NCI-H1417 treated with DMSO at 0.1 percent for 48 hours (cell line): ENCODE measurements around the gene NHERF2.
"Not testable (repeated sequence)": the region's sequence is repeated elsewhere in the genome, so short reads cannot be mapped to it uniquely, and the experiment has no call there.

Experiments
- DNase-seq: peaks from one replicate; lab custom pipeline; 2025; lab: John Stamatoyannopoulos, UW

The NHERF2 gene

DNA sequence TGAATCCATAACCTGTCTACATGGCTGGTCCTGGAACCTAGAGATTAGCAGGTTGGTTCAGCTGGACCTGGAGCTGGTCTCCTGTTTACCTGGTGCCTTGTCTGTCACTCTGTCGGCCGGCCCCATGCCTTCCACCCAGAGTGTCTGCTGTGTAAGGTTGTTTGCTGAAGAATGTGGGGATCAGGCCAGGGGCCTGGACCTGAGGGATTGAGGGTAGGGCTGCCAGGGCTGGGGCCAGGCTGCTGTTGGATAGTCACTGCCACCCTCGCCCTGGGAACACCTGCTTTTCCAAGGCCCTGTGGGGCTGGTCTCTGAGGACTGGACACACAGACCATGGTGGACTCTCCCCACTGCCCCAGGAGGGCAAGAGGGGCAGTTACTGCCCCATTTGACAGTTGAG is 1.4 kb downstream of the NHERF2 start:
- DNase-seq, result no peak

DNA sequence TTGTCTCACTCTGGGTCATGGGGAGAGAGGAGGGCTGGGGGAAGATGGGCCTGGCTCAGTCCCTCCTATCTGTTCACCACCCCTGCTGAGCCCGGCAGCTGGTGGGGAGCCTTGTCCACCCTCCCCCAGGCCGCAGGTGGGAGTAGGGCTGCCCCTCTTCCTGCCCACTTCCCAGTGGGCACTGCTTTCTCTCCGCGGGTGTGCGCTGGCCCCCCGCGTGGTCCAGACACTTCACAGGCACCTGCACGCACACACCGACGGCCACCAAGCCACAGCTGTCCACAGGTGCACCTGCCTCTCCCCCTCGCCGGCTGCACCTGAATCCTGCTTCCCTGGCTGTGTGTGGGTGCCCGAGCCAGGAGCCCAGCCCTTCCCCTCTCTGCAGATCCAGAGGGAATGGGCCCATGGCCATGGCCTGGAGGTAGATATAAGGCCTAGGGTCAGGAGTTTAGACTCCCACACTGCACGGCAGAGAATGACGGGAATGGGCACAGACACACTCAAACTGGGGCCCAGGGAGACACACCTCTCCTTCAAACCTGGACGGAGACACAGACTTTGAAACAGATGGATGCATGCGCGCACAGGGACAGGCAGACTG is 2.0 kb downstream of the NHERF2 start:
- DNase-seq, result no peak

DNA sequence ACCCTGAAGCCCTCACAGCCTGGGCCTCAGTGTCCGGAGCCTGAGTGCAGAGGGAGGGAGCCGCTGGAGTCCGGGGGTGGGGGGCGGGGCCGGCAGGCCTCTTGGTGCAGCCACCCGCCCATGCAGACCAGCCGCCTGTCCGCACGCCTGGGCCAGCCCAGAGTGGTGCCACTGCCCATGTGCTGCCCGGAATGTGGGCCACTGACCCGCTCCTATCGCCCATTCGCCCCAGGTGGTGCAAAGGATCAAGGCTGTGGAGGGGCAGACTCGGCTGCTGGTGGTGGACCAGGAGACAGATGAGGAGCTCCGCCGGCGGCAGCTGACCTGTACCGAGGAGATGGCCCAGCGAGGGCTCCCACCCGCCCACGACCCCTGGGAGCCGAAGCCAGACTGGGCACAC is 2.6 kb downstream of the NHERF2 start:
- no peak for DNase-seq

DNA sequence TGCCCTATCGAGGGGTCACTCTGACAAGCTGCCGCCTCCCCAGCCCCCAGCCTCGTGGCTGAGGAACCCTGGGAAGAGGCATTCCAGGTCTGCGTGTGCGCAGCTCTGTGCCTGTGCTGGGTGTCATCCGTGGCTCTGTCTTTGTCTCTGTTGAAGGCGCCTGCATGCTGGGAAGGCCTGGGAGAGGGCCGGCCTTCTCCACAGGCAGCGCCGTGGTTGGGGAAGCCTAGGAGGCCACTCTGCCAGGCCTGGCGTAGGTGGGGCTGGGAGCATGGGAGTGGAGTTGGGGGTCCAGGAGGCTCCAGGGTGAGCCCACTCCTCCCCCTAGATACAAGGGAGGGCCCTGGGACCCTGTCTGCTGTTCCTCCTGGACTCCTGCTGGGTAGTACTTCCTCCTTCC is 3.3 kb downstream of the NHERF2 start:
- DNase-seq, result no peak

DNA sequence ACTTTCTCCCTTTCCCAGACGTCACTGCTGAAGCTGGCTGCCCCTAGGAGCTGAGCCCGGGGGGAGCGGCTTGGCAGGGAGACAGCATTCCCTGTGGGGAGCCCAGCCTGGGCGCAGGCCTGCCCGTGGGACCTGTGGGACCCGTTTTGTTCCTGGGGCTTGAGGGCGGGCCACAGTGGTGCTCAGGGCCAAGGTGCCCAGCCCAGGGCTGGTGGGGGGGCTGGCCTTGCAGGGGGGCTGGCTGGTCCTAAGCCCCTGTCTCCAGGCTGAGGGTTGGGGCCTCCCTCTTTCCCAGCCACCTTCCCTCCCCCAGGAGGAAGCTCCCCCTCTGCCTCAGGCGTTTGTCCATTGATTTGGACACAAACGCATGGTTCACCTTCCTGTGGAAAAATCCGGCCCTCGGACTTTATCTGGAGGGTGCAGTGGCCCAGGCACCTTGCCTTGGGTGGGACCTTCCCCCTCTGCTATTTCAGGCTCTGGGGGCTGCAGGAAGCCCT is 4.4 kb downstream of the NHERF2 start:
- DNase-seq, result no peak

DNA sequence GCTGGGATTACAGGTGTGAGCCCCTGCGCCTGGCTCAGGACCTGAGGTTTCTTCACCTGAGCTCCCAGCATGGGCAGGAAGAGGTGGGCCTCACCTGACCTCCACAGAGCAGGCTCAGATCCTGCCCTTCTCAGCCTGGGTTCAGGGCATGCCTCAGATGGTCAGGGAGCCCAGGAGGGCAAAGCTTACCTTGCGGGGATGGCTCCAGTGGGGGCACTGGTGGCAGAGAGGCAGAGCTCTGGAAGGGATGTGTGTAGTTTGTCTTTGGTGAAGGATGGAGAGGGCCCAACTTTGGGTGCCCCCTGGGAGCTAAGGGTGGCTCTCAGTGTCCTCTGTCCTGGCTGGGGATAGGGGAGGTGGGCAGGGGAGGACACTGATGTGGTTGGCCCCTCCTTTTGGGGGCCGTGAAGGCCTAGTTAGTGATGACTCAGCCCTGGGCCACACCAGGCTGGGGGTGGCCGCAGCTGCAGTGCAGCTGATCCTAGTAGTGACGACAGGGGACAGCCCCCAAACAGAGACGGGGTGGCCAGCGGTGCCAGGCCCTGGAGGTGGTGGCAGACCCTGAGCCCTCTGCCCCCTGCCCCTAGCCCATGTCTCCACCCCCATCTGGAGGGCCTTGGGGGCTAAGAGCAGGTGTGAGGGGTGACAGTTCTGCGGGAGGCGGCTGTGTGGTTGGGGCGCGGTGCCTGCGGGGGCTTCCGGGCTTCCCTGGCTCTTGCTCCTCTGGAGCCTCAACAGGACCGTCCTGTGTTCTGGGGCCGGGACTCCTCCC is 5.8 kb downstream of the NHERF2 start:
- no peak for DNase-seq

DNA sequence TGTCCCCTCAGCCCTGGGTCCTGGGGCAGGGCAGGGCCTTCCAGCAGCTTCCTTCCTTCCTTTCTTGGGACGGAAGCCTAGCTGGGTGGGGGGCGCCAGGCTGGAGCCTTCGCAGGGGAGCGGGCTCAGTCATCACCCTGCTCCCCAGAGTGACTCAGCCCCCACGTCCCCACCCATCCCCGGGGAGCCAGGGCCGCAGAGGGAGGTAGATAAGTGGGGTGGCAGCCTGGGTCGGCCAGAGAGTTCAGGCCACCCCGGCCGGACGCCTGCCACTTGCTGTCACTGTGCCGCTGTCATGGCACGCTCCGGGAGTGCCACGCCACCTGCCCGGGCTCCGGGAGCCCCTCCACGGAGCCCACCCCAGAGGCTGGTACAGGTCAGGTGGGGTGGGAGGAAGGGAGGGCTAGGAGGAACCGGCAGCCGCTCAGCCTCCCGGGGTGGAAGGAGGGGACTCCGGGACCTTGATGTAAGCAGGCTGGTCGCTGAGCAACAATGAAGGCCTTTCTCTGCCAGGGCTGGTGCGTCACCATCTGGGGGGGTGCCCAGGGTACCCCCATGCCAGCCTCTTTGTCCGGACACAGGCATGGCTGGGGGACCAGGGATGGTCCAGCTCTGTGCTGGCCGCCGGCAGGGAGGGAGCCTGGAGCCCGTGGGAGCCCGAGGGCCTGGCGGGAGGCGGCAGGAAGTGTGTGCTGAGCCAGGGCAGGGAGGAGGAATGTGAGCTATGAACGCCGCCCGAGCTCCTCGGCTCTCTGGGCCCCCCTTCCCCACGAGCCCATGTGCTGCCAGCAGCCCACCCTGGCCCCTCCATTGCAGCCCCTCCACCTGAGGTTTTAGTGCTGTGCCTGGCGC is 6.6 kb downstream of the NHERF2 start:
- no peak for DNase-seq

DNA sequence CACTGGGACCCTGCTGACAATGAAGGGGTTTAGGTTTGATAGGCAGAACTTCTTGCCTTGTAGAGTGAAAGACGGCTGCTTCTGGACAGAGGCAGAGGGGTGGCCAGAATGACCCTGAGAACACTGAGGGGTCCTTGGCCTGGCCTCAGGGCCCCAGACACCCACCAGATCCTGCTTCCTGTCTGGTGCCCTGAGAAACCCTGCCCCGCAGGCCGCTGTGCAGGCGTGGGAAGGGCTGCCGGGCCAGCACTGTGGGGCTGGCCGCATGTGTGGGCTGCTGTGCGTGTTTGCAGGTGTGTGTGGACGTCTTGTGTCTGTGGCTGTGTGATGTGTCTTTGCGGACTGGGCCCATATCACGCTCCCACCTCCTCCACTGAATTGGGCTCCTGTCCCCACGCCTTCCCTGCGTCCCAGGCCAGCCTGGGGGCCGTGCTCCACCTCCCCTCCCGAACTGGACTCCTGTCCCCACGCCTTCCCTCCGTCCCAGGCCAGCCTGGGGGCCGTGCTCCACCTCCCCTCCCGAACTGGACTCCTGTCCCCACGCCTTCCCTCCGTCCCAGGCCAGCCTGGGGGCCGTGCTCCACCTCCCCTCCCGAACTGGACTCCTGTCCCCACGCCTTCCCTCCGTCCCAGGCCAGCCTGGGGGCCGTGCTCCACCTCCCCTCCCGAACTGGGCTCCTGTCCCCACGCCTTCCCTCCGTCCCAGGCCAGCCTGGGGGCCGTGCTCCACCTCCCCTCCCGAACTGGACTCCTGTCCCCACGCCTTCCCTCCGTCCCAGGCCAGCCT is 7.4 kb downstream of the NHERF2 start:
- DNase-seq, result not testable (repeated sequence)

DNA sequence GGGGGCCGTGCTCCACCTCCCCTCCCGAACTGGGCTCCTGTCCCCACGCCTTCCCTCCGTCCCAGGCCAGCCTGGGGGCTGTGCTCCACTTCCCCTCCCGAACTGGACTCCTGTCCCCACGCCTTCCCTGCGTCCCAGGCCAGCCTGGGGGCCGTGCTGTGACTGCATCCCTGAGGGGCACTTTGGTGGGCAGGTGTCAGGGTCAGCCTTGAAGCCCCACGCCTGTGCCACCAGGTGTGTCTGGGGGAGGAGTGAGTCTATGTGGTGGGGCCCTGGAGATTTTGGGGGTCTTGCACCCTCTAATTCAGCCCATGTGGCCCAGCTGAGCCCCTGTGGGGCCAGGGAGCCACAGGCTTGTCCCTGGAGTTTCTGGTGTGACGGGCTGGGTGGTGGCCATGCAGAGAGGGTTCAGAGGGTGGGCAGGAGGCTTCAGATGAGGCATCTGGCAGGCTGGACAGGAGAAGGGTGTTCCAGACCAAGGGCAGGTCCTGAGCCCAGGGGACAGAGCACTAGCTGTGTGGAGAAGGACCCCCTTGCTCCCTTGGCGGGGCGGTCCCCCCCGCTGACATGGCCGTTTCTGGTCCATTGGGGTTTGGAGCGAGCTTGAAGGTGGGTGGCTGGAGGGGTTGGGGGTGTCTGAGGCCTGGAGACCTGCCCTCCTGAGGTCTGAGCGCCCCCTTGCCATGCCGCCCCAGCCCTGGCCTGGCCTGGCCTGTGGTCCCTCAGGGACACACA is 8.2 kb downstream of the NHERF2 start:
- DNase-seq, result no peak

DNA sequence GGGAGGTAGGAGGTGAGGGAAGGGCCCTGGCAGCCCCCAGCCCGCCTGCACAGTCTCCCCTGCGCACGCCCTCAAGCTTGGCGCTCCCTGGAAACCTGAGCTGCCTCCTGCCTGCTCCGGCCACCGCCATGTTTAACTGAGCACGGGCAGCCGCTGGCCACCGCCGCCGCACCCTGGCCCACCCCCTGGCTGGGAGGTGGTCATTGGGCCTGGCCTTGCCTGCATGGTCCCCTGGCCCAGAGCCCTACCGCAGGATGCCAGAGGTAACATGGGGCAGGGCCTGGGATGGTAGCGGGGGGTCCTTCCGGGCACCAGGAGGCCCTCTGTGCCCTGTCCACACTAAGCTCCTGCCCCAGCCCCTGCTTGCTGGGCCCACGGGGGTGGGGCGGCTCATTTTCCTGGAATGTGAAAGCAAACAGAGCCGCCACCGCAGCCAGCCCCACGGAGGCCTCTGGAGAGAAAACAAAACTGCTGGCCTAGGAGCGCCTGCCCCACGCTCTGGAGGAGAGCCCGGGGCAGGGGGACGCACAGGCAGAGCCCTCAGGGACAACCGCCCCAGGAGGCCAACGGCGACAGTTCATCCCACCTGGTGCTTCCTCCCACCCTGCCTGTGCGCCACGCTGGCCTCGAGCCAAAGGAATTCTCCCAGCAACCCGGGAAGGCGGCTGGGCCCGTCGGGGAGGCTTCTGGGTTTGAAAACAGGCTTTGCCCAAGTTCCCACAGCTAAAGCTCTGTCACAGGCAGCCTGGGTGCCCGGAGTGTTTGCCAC is 8.9 kb downstream of the NHERF2 start:
- no peak for DNase-seq

DNA sequence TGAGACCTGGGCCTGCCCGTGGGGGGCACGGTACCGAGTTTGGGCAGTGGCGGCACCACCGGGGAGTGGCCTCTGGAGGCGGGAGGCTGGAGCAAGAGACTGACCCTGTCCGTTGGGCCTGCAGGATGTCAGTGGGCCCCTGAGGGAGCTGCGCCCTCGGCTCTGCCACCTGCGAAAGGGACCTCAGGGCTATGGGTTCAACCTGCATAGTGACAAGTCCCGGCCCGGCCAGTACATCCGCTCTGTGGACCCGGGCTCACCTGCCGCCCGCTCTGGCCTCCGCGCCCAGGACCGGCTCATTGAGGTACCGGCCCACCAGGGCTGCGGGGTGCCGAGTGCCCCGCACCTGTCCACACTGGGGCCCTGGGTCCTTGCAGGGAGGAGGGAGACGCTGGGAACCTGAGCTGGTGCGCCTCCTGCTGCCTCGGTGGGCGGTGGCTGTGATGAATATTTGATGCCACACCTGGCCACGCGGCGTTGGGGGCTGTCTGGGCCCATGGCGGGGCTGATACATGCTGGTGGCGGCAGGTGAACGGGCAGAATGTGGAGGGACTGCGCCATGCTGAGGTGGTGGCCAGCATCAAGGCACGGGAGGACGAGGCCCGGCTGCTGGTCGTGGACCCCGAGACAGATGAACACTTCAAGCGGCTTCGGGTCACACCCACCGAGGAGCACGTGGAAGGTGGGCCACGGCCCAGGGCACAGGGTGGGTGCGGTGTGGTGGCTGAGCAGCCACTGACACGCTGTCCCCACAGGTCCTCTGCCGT is 9.7 kb downstream of the NHERF2 start:
- no peak for DNase-seq

DNA sequence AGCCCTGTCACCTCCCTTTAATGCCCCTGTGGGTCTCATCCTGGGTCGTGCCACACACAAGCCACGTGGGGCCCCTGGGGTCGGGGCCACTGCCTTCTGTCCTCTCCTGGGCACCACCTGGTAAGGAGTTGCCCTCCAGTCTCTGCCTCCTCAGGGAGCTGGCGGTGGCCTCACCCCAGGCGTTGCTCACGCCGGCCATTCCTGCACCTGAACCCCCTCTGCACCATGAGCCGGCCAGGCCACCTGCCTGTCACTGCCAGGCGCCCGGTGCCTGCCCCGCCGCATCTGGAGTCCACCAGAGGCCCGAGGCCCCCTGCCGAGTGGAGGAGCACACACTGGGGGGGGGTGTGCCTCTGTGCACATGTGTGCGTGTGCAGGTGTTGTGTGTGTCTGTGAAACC is 10.4 kb downstream of the NHERF2 start:
- DNase-seq, result no peak

DNA sequence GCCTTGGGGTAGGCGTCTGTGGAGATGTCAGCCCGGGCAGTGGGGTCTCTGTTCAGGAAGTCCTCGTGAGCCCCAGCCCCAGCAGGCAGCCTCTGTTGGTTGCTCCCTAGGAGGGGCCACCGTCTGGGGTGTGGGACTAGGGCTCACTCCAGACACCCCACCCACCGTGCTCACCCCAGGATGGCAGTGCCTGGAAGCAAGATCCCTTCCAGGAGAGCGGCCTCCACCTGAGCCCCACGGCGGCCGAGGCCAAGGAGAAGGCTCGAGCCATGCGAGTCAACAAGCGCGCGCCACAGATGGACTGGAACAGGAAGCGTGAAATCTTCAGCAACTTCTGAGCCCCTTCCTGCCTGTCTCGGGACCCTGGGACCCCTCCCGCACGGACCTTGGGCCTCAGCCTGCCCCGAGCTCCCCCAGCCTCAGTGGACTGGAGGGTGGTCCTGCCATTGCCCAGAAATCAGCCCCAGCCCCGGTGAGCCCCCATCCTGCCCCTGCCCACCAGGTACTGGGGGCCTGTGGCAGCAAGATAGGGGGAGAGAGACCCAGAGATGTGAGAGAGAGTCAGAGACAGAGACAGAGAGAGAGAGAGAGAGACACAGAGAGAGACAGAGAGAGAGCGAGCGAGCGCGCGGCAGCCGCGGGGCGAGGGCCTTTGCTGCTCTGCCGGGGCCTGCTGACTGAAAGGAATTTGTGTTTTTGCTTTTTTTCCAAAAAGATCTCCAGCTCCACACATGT is 11.1 kb downstream of the NHERF2 start:
- no peak for DNase-seq

DNA sequence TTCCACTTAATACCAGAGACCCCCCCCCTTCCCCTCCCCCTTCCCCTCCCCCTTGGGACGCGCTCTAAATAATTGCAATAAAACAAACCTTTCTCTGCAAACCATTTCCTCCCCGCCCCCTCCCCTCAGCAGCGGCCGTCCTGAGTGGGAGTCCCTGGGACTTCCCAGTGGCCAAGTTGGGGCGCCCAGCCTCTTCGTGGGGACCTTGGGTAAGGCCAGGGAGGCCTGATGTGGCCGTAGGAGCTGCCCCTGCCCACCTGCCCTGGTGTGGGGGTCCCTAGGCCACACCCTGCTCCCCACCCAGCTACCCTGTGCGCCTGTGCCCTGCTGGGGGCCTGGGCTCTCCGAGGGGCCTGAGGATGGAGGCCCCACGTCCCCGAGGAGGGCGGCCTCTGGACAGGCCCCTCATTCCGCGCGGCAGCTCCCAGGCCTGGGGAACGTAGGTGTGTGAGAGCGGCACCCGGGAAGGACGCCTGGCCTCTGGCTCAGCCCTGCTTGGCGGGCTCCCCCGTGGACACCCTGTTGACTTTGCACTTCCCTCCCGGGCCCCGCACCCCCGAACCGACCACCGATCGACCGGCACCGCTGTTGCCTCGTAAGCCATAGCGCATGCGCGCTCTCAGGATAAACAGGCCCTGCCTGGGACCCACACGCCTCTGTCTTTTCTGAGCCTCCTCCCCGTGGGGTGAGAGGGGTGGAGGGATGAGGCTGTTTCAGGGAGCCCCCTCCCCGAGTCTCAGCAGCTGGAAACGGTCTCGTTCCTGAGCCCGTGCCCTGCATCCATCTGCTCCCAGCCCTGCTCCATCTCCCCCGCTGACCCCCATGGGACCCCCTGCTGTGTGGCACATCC is 11.9 kb downstream of the NHERF2 start:
- DNase-seq, result no peak

DNA sequence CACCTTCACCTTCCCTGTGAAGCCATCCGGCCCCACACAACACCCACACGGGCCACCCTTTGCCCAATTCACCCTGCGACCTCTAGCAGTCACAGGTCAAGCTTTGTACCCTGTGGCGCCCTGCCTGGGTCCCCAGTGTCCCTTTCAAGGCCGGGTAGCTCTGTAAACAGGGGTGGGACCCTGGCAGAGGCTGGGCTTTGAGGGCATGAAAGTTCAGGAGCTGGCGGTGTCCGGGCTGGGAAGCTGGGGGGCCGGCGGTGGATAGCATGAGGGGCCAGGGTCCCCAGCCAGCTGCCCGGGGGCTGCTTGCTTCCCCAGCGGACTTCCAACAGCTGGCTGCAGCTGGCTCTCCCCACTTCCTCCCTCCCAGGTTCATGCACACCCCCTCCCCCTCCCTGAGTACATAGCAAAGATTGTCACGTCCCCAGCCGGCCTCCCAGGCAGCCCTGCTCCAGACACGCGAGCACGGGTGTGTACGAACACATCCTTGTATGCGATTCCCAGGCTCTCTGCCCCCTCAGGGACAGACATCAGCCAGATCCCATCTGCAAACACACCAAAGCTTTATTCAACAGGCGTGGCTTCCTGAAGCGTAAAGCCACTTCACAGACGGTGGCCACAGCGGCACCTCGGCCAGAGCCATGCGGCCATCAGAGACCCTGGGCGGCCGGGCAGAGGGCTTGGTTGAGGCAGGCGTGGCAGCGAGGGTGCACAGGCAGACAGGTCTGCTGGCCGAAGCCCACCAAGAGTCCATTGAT is 12.8 kb downstream of the NHERF2 start:
- DNase-seq, result no peak

DNA sequence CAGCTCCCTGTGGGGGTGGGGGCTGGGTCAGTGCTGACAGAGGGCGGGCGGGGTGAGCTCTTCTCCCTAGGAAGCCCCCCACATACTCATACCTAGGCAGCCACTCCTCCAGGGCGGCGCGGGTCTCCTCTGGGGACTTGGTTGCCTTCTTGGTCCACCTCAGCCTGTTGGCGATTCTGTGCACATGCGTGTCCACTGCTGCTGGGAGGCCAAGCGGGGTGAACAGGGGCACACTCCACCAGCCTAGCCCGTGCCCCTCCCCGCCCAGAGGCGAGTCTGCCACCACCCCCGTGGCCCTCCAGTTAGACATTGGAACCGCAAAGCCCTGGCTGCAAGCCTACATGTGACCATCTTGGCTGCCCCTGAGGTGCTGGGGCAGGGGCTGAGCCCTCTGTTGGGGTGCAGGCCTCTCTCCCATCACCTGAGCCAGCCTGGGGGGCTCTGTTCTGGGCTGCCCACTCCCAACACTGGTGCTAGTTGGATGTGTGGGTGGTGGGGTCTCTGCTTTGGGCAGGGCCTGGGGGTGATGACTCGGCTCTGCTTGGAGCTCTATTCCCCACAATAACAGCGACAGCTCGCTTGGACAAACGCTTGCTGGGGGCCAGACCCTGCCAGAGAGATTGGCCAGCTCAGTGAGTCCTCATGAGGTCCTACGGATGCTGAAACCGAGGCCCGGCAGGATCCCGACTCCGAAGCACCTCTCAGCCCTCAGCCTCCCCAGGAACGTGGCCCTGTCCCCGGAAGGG is 13.5 kb downstream of the NHERF2 start:
- no peak for DNase-seq
